ENCODE measurements around the gene CDK14. TPM values are rescaled to one million over a fixed set of nuclear protein-coding genes. Genes with fewer than 3 reads are reported as not detected.

The CDK14 gene
- total RNA-seq, 2 donors from 2014 or later = 8.7 to 13.4 TPM

DNA sequence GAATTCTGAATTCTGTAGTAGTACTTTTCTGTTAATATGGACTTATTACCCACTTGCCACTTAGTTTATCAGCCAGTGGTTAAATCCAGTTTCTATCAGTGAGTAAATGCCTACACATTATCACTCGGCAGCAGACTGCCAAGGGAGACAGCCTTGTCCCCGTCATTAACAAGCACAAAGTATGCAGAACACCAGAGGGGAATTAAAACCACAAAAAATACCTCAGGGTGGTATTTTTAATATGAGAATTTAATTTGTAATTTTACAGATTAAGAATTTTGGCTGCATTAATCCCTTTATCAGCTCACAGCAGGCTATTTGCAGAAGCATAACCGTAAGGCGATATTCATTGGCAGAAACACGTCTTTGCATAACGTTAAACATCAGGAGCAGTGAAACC, 518.1 kb downstream of the CDK14 start:
- H3K27me3 Mint-ChIP-seq (ENCODE audit: insufficient read depth) = no peaks in the 10 kb centered on the region
- DNase-seq = no peak
- Histone ChIP-seq H3K4me3 (ENCODE audit: low read length) (no peak overlapping the region), H3K4me1 (ENCODE audit: control insufficient read depth, insufficient read depth, low read length) (peaks cover 5% of the 10 kb centered on the region), H3K36me3 (ENCODE audit: control insufficient read depth, insufficient read depth, low read length) (no peaks in the 10 kb centered on the region), H3K9me3 (ENCODE audit: control insufficient read depth, low read length) (no peaks in the 10 kb centered on the region), H3K27me3 (ENCODE audit: control insufficient read depth, insufficient read depth, low read length, poor library complexity, severe bottlenecking) (no peaks in the 10 kb centered on the region), H3K27ac (ENCODE audit: low read depth, low read length) (no peak overlapping the region), H3K9ac (ENCODE audit: extremely low read depth, low read length, poor library complexity, severe bottlenecking) (no peak overlapping the region)
- no peaks in the 10 kb centered on the region for H3K9me3 Mint-ChIP-seq
- TF ChIP-seq, protein P1, sequence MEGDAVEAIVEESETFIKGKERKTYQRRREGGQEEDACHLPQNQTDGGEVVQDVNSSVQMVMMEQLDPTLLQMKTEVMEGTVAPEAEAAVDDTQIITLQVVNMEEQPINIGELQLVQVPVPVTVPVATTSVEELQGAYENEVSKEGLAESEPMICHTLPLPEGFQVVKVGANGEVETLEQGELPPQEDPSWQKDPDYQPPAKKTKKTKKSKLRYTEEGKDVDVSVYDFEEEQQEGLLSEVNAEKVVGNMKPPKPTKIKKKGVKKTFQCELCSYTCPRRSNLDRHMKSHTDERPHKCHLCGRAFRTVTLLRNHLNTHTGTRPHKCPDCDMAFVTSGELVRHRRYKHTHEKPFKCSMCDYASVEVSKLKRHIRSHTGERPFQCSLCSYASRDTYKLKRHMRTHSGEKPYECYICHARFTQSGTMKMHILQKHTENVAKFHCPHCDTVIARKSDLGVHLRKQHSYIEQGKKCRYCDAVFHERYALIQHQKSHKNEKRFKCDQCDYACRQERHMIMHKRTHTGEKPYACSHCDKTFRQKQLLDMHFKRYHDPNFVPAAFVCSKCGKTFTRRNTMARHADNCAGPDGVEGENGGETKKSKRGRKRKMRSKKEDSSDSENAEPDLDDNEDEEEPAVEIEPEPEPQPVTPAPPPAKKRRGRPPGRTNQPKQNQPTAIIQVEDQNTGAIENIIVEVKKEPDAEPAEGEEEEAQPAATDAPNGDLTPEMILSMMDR (conservative IDR thresholded peaks at IDR 0.05) = no peak
- no peak overlapping the region for H3K4me3 Mint-ChIP-seq
- peaks cover 10% of the 10 kb centered on the region for H3K4me1 Mint-ChIP-seq
- no peak overlapping the region for H3K27ac Mint-ChIP-seq
- H3K36me3 Mint-ChIP-seq (ENCODE audit: low read depth) = no peaks in the 10 kb centered on the region
- WGBS, 2 experiments (ENCODE audit: insufficient coverage in 1 of 2, insufficient read length in 1 of 2) = 94% methylated on average over 6 of the region's 6 CpGs; no CpG with 5 or more reads in 1 of the 2 experiments

DNA sequence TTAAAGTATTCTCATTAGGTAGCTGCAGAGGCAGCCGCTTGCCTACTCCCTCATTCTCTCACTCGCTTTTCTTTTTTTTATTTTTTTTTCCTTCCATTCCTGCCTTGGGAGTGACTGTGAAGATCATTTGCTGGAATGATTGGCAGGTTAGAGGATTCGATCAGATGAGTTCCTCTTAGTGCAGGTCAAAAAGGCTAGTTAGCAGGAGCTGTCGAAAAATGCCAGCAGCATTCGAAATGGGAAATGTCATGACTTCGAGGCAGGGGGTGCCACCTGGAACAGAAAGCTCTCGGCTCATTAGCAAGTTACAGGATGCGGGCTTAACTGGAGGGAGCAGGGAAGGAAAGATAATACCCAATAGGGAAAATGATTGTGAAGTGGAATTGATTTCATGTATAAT, 530.6 kb downstream of the CDK14 start:
- 24 to 33% methylated on average over 5 to 8 of the region's 8 CpGs for WGBS, 2 experiments (ENCODE audit: insufficient coverage in 1 of 2, insufficient read length in 1 of 2)
- H3K9ac ChIP-seq (ENCODE audit: extremely low read depth, low read length, poor library complexity, severe bottlenecking) = no peak overlapping the region
- Mint-ChIP-seq H3K36me3 (ENCODE audit: low read depth) (no peaks in the 10 kb centered on the region), H3K4me3 (no peak overlapping the region), H3K27ac (no peak overlapping the region), H3K27me3 (ENCODE audit: insufficient read depth) (no peaks in the 10 kb centered on the region), H3K9me3 (no peaks in the 10 kb centered on the region), H3K4me1 (peaks cover 13% of the 10 kb centered on the region)
- TF ChIP-seq, protein P1 (conservative IDR thresholded peaks at IDR 0.05) = no peak
- H3K4me1 ChIP-seq (ENCODE audit: control insufficient read depth, insufficient read depth, low read length) = peaks cover 5% of the 10 kb centered on the region
- no peaks in the 10 kb centered on the region for H3K27me3 ChIP-seq (ENCODE audit: control insufficient read depth, insufficient read depth, low read length, poor library complexity, severe bottlenecking)
- no peaks in the 10 kb centered on the region for H3K36me3 ChIP-seq (ENCODE audit: control insufficient read depth, insufficient read depth, low read length)
- peak; percentile 79 for DNase-seq
- H3K27ac ChIP-seq (ENCODE audit: low read depth, low read length) = no peak overlapping the region
- H3K4me3 ChIP-seq (ENCODE audit: low read length) = no peak overlapping the region
- H3K9me3 ChIP-seq (ENCODE audit: control insufficient read depth, low read length) = no peaks in the 10 kb centered on the region

DNA sequence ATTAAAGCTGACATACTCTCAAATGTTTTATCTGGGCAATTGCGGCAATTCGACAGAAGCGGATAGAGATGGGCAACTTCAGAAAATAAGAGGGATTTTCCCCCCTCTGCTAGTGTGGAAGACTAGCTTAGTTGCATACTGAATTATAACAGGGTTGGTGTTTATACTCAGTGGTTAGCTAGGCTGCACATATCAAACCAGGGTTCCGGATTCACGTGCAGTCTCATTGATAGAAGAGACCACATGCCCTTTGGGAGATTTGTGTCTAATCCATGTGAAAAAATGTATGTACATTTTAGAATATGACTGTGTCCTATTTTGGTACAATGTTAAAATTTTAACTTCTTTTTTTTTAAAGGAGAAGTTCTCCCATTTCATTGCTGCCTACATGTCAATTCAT, 531.2 kb downstream of the CDK14 start:
- Histone ChIP-seq H3K27ac (ENCODE audit: low read depth, low read length) (no peak overlapping the region), H3K9me3 (ENCODE audit: control insufficient read depth, low read length) (no peaks in the 10 kb centered on the region), H3K36me3 (ENCODE audit: control insufficient read depth, insufficient read depth, low read length) (no peaks in the 10 kb centered on the region), H3K9ac (ENCODE audit: extremely low read depth, low read length, poor library complexity, severe bottlenecking) (no peak overlapping the region), H3K27me3 (ENCODE audit: control insufficient read depth, insufficient read depth, low read length, poor library complexity, severe bottlenecking) (no peaks in the 10 kb centered on the region), H3K4me1 (ENCODE audit: control insufficient read depth, insufficient read depth, low read length) (peaks cover 5% of the 10 kb centered on the region), H3K4me3 (ENCODE audit: low read length) (no peak overlapping the region)
- no peaks in the 10 kb centered on the region for H3K9me3 Mint-ChIP-seq
- no peak overlapping the region for H3K27ac Mint-ChIP-seq
- TF ChIP-seq, protein P1 (conservative IDR thresholded peaks at IDR 0.05) = no peak
- no peak overlapping the region for H3K4me3 Mint-ChIP-seq
- no peak for DNase-seq
- no peaks in the 10 kb centered on the region for H3K36me3 Mint-ChIP-seq (ENCODE audit: low read depth)
- WGBS, 2 experiments (ENCODE audit: insufficient coverage in 1 of 2, insufficient read length in 1 of 2) = 85 to 100% methylated on average over 3 to 5 of the region's 5 CpGs
- no peaks in the 10 kb centered on the region for H3K27me3 Mint-ChIP-seq (ENCODE audit: insufficient read depth)
- H3K4me1 Mint-ChIP-seq = peaks cover 13% of the 10 kb centered on the region
